Adrenal gland (tissue), 12 donors: Measurements from ENCODE around the gene SLC41A1. TPM values are rescaled to one million over a fixed set of nuclear protein-coding genes. Genes with fewer than 3 reads are reported as not detected.

ENCODE experiments used
- DNase-seq, 7 donors: peaks; one replicate each; pipeline ENCODE4 v3.0.0-alpha.2; 2019 to 2020
- H3K27ac ChIP-seq, 5 donors: fragments of 200-600 bp; sonication (generic) in 4 of 5; 1 replicate in 3 of 5; 2 replicates in 2 of 5; pipeline versions ENCODE4 v1.5.1 to v1.8.0; 2016 to 2020; ENCODE audit warnings: mild to moderate bottlenecking in 1 of 5
- H3K27me3 ChIP-seq: fragments of 200-600 bp; 2 replicates; pipeline ENCODE4 v1.8.0; 2021
- H3K36me3 ChIP-seq, 2 donors: fragments of 200-600 bp; replicated peaks in 1 of 2; 1 replicate in 1 of 2; 2 replicates in 1 of 2; pipeline versions ENCODE4 v1.5.1 to v1.8.0; 2018 to 2022
- H3K4me1 ChIP-seq, 2 donors: fragments of 200-600 bp; replicated peaks in 1 of 2; 1 replicate in 1 of 2; 2 replicates in 1 of 2; pipeline versions ENCODE4 v1.5.1 to v1.8.0; 2018 to 2021
- H3K4me3 ChIP-seq, 4 donors: fragments of 200-600 bp; sonication (generic) in 3 of 4; one replicate each; pipeline ENCODE4 v1.5.1; 2016 to 2018
- H3K9me3 ChIP-seq, 3 donors: fragments of 200-600 bp; sonication (generic) in 1 of 3; replicated peaks in 1 of 3; 1 replicate in 2 of 3; 2 replicates in 1 of 3; pipeline versions ENCODE4 v1.5.1 to v1.8.0; 2016 to 2021
- CTCF ChIP-seq, 6 experiments: fragments of 450-650 bp in 4 of 6; fragments of 200-600 bp in 2 of 6; sonication (generic) in 1 of 6; IDR thresholded peaks; 1 replicate in 5 of 6; 2 replicates in 1 of 6; pipeline versions ENCODE4 v1.5.1 to v1.8.0; 2016 to 2021; ENCODE audit warnings: antibody characterized with exemption in 6 of 6, mild to moderate bottlenecking in 2 of 6, moderate library complexity in 1 of 6
- POLR2A ChIP-seq, 2 donors: fragments of 450-650 bp; IDR thresholded peaks; one replicate each; pipeline ENCODE4 v1.6.1; 2017; ENCODE audit warnings: antibody characterized with exemption in 2 of 2, mild to moderate bottlenecking in 2 of 2, moderate library complexity in 1 of 2
- WGBS, 4 donors: extraction: QIAGEN DNeasy Blood & Tissue Kit in 2 of 4; methylation state at CpG; one replicate each; pipeline versions ENCODE4 v1.1.5 to v1.1.7; 2013 to 2017; 5-methylcytosine and 5-hydroxymethylcytosine counted together
- intact Hi-C, 2 donors: fragments of 100-400 bp; cut with DNase I; formaldehyde crosslinking; loops; one replicate each; pipeline versions ENCODE4 v1.14.1 to v1.15.0; 2022 to 2023
- polyA plus RNA-seq, 3 donors: library from polyadenylated mRNA; stranded (reverse); fragments of 200-250 nt in 2 of 3; fragments of 350-450 nt in 1 of 3; fragmentation: Illumina TruSeq in 1 of 3; extraction: RNeasy Lipid Tissue Mini Kit (QIAGEN cat#74804) in 1 of 3; gene quantifications; one replicate each; pipeline ENCODE4 v1.2.3, GENCODE V29; 2013 to 2014
- total RNA-seq, 9 donors: library from RNA; depleted of rRNA in 4 of 9; stranded (reverse); fragments of >200 nt in 4 of 9; fragments of 120-200 nt in 1 of 9; fragmentation: NEBNext Ultra II Directional in 1 of 9; extraction: Animal tissue kit (Norgen Biotek cat#: 25700) in 1 of 9; gene quantifications; one replicate each; pipeline versions ENCODE4 v1.1.0 to v1.2.4, GENCODE V29; 2013 to 2023
- donor health status: healthy with polysubstance abuse.
- donor health status: Bipolar disorder and iron deficiency.
- donor health status: DM: yes; HTN: yes; CAD: no.
- donor health status: DM: no; HTN: no; CAD: no.
- donor health status: DM: no; HTN: no; CAD: no.
- donor health status: DM: yes; HTN: yes; CAD: no.

Gene SLC41A1
- total and polyA plus RNA-seq, 12 donors = 8.9 to 143 (median 34.0) TPM

GRCh38 chr1:205843036-205843859 is 30.2 kb upstream of the SLC41A1 start:
- H3K27ac ChIP-seq = no peak overlapping the region
- H3K4me3 ChIP-seq = no peak overlapping the region
- no peak for TF ChIP-seq POLR2A (IDR thresholded peaks at IDR 0.05)
- no peak for TF ChIP-seq CTCF (IDR thresholded peaks at IDR 0.05)
- H3K4me1 ChIP-seq = no peaks in the 10 kb centered on the region
- no peaks in the 10 kb centered on the region for H3K9me3 ChIP-seq
- no peaks in the 10 kb centered on the region for H3K27me3 ChIP-seq
- WGBS, 4 donors = 75 to 84% (median 78%) methylated on average over 3 of the region's 3 CpGs
- no peaks in the 10 kb centered on the region for H3K36me3 ChIP-seq
- DNase-seq = no peak
- intact Hi-C loops = no loop called here

- WGBS, 4 donors = 79 to 86% (median 86%) methylated on average over 2 of the region's 2 CpGs
- Histone ChIP-seq H3K27me3 (no peaks in the 10 kb centered on the region), H3K27ac (no peak overlapping the region), H3K9me3 (no peaks in the 10 kb centered on the region), H3K4me1 (no peaks in the 10 kb centered on the region), H3K4me3 (no peak overlapping the region), H3K36me3 (no peaks in the 10 kb centered on the region)
- intact Hi-C loops = no loop called here
- DNase-seq = no peak
- no peak for TF ChIP-seq POLR2A (IDR thresholded peaks at IDR 0.05)
- TF ChIP-seq CTCF (IDR thresholded peaks at IDR 0.05) = no peak
Measured at GRCh38 chr1:205842229-205842628, 29.2 kb upstream of the SLC41A1 start.

GRCh38 chr1:205840146-205840923 is 27.3 kb upstream of the SLC41A1 start:
- intact Hi-C loops = no loop called here
- no peaks in the 10 kb centered on the region for H3K36me3 ChIP-seq
- no peak overlapping the region for H3K4me3 ChIP-seq
- H3K9me3 ChIP-seq = no peaks in the 10 kb centered on the region
- TF ChIP-seq CTCF (IDR thresholded peaks at IDR 0.05) = no peak
- TF ChIP-seq POLR2A (IDR thresholded peaks at IDR 0.05) = no peak
- 68 to 77% (median 73%) methylated on average over 4 of the region's 4 CpGs for WGBS, 4 donors
- H3K27me3 ChIP-seq = no peaks in the 10 kb centered on the region
- H3K4me1 ChIP-seq = no peaks in the 10 kb centered on the region
- DNase-seq = no peak
- no peak overlapping the region for H3K27ac ChIP-seq

GRCh38 chr1:205837382-205837970 is 24.5 kb upstream of the SLC41A1 start:
- TF ChIP-seq POLR2A (IDR thresholded peaks at IDR 0.05) = no peak
- no peak for TF ChIP-seq CTCF (IDR thresholded peaks at IDR 0.05)
- H3K27ac ChIP-seq = no peak overlapping the region
- H3K4me1 ChIP-seq = no peaks in the 10 kb centered on the region
- no peak overlapping the region for H3K4me3 ChIP-seq
- DNase-seq = no peak
- WGBS, 4 donors = 76 to 90% (median 86%) methylated on average over 6 to 7 of the region's 7 CpGs
- H3K27me3 ChIP-seq = no peaks in the 10 kb centered on the region
- H3K9me3 ChIP-seq = no peaks in the 10 kb centered on the region
- H3K36me3 ChIP-seq = no peaks in the 10 kb centered on the region
- intact Hi-C loops = no loop called here
